Measurements from ENCODE around the gene SNX30.

SNX30 gene

GRCh38 chr9:112861638-112862555 lies 111.3 kb downstream of the SNX30 start:
- no peak for DNase-seq

GRCh38 chr9:112863214-112863613 lies 112.7 kb downstream of the SNX30 start:
- no peak for DNase-seq

GRCh38 chr9:112863746-112864145 lies 113.2 kb downstream of the SNX30 start:
- no peak for DNase-seq

- DNase-seq, result no peak
Observed at GRCh38 chr9:112864403-112864802, 113.8 kb downstream of the SNX30 start.

- DNase-seq, result no peak
Observed at GRCh38 chr9:112864982-112865381, 114.4 kb downstream of the SNX30 start.

- no peak for DNase-seq
Observed at GRCh38 chr9:112866662-112867274, 116.2 kb downstream of the SNX30 start.

GRCh38 chr9:112867275-112867991 lies 116.9 kb downstream of the SNX30 start:
- no peak for DNase-seq

GRCh38 chr9:112868461-112868860 lies 117.9 kb downstream of the SNX30 start:
- no peak for DNase-seq

- no peak for DNase-seq
Observed at GRCh38 chr9:112869041-112869529, 118.5 kb downstream of the SNX30 start.

- no peak for DNase-seq
Observed at GRCh38 chr9:112869917-112870316, 119.4 kb downstream of the SNX30 start.

GRCh38 chr9:112870556-112870955 lies 120.0 kb downstream of the SNX30 start:
- DNase-seq, result no peak

GRCh38 chr9:112872019-112872418 lies 121.5 kb downstream of the SNX30 start:
- DNase-seq, result no peak

- no peak for DNase-seq
Observed at GRCh38 chr9:112873773-112874405, 123.3 kb downstream of the SNX30 start.

GRCh38 chr9:112878752-112879151 lies 128.2 kb downstream of the SNX30 start:
- DNase-seq, result no peak

GRCh38 chr9:112880650-112881049 lies 130.1 kb downstream of the SNX30 start:
- no peak for DNase-seq

GRCh38 chr9:112881331-112881730 lies 130.8 kb downstream of the SNX30 start:
- no peak for DNase-seq

- DNase-seq, result no peak
Observed at GRCh38 chr9:112884101-112884500, 133.5 kb downstream of the SNX30 start.

GRCh38 chr9:112884721-112885120 lies 134.2 kb downstream of the SNX30 start:
- DNase-seq, result no peak

GRCh38 chr9:112885324-112885723 lies 134.8 kb downstream of the SNX30 start:
- DNase-seq, result no peak

- DNase-seq, result no peak
Observed at GRCh38 chr9:112886351-112886750, 135.8 kb downstream of the SNX30 start.

GRCh38 chr9:112887381-112887780 lies 136.8 kb downstream of the SNX30 start:
- no peak for DNase-seq

GRCh38 chr9:112890106-112891081 lies 139.8 kb downstream of the SNX30 start, which contains the start of gene SLC46A2:
SLC46A2 (minus strand) TSS chr9:112890876; CDS start chr9:112890681, 195 bp downstream.
- no peak for DNase-seq

Data from T-helper 9 cell (primary cell).